H9 (cell line): Measurements from ENCODE around the gene MCF2L2. TPM values are rescaled to one million over a fixed set of nuclear protein-coding genes. Genes with fewer than 3 reads are reported as not detected.

ENCODE experiments used
- DNase-seq: peaks from one replicate; pipeline ENCODE4 v3.0.0-alpha.2; 2017
- H2AFZ ChIP-seq: one replicate; pipeline ENCODE4 v1.6.1; 2013; ENCODE audit warnings: mild to moderate bottlenecking, low read length, control low read depth, moderate library complexity
- H2AK5ac ChIP-seq: 2 replicates; pipeline ENCODE4 v1.6.1; 2013; ENCODE audit warnings: low read length, control low read depth, mixed read lengths; ENCODE audit not compliant: insufficient read length
- H2BK120ac ChIP-seq: one replicate; pipeline ENCODE4 v1.6.1; 2013; ENCODE audit warnings: low read depth, mild to moderate bottlenecking, low read length, control low read depth, inconsistent platforms; ENCODE audit not compliant: poor library complexity, severe bottlenecking
- H2BK12ac ChIP-seq: 2 replicates; pipeline ENCODE4 v1.6.1; 2013; ENCODE audit warnings: low read length, control low read depth, mixed read lengths, low read depth; ENCODE audit not compliant: insufficient read length
- H2BK15ac ChIP-seq: 2 replicates; pipeline ENCODE4 v1.6.1; 2013; ENCODE audit warnings: low read depth, low read length, control low read depth
- H2BK20ac ChIP-seq: one replicate; pipeline ENCODE4 v1.6.1; 2013; ENCODE audit warnings: low read depth, mild to moderate bottlenecking, low read length, control low read depth, inconsistent platforms; ENCODE audit not compliant: poor library complexity, severe bottlenecking
- H2BK5ac ChIP-seq: 2 replicates; pipeline ENCODE4 v1.6.1; 2013; ENCODE audit warnings: low read length, control low read depth, mixed read lengths; ENCODE audit not compliant: insufficient read length
- H3K14ac ChIP-seq: 2 replicates; pipeline ENCODE4 v1.6.1; 2013; ENCODE audit warnings: low read length, control low read depth; ENCODE audit not compliant: insufficient read depth
- H3K18ac ChIP-seq: 2 replicates; pipeline ENCODE4 v1.6.1; 2013; ENCODE audit warnings: low read depth, mild to moderate bottlenecking, mixed read lengths, low read length, control low read depth; ENCODE audit not compliant: insufficient read length
- H3K23ac ChIP-seq: 2 replicates; pipeline ENCODE4 v1.6.1; 2013; ENCODE audit warnings: low read length, control low read depth, mixed read lengths, low read depth; ENCODE audit not compliant: insufficient read length
- H3K23me2 ChIP-seq: 2 replicates; pipeline ENCODE4 v1.6.1; 2013; ENCODE audit warnings: low read depth, mild to moderate bottlenecking, mixed read lengths, low read length, control low read depth; ENCODE audit not compliant: insufficient read length, poor library complexity, severe bottlenecking
- H3K27ac ChIP-seq: 2 replicates; pipeline ENCODE4 v1.5.1; 2013; ENCODE audit warnings: low read length, control low read depth, mixed read lengths, low read depth; ENCODE audit not compliant: insufficient read length
- H3K27me3 ChIP-seq: 2 replicates; pipeline ENCODE4 v1.6.1; 2013; ENCODE audit warnings: low read length, control low read depth, inconsistent platforms; ENCODE audit not compliant: insufficient read depth
- H3K4ac ChIP-seq: 2 replicates; pipeline ENCODE4 v1.6.1; 2013; ENCODE audit warnings: low read depth, mild to moderate bottlenecking, control low read depth, inconsistent platforms, low read length, moderate library complexity
- H3K4me1 ChIP-seq: 2 replicates; pipeline ENCODE4 v1.6.1; 2013; ENCODE audit warnings: low read length, control low read depth, inconsistent platforms; ENCODE audit not compliant: insufficient read depth
- H3K4me2 ChIP-seq: 2 replicates; pipeline ENCODE4 v1.6.1; 2013; ENCODE audit warnings: low read length, control low read depth, mixed read lengths; ENCODE audit not compliant: insufficient read length, insufficient read depth
- H3K56ac ChIP-seq: 2 replicates; pipeline ENCODE4 v1.6.1; 2013; ENCODE audit warnings: low read depth, mild to moderate bottlenecking, mixed read lengths, low read length, control low read depth; ENCODE audit not compliant: insufficient read length
- H3K79me1 ChIP-seq: 2 replicates; pipeline ENCODE4 v1.6.1; 2013; ENCODE audit warnings: low read depth, mild to moderate bottlenecking, moderate library complexity, low read length, control low read depth, inconsistent platforms; ENCODE audit not compliant: insufficient read depth, poor library complexity, severe bottlenecking
- H3K79me2 ChIP-seq: 2 replicates; pipeline ENCODE4 v1.6.1; 2013; ENCODE audit warnings: low read length, control low read depth, inconsistent platforms; ENCODE audit not compliant: insufficient read depth
- H3K9ac ChIP-seq: 2 replicates; pipeline ENCODE4 v1.6.1; 2013; ENCODE audit warnings: low read length, control low read depth, mixed read lengths; ENCODE audit not compliant: insufficient read length; ENCODE audit errors: extremely low read depth
- H3K9me3 ChIP-seq: one replicate; pipeline ENCODE4 v1.6.1; 2013; ENCODE audit warnings: low read depth, low read length, inconsistent platforms; ENCODE audit not compliant: control insufficient read depth
- H3T11ph ChIP-seq: one replicate; pipeline ENCODE4 v1.6.1; 2013; ENCODE audit warnings: mild to moderate bottlenecking, low read length, control low read depth, inconsistent platforms
- H4K20me1 ChIP-seq: one replicate; pipeline ENCODE4 v1.6.1; 2013; ENCODE audit not compliant: control insufficient read depth, insufficient read length, insufficient read depth
- H4K5ac ChIP-seq: 2 replicates; pipeline ENCODE4 v1.6.1; 2013; ENCODE audit warnings: low read depth, mild to moderate bottlenecking, mixed read lengths, low read length, control low read depth; ENCODE audit not compliant: insufficient read length
- H4K8ac ChIP-seq: replicated peaks from 2 replicates; pipeline ENCODE4 v1.6.1; 2013; ENCODE audit warnings: low read length, control low read depth, mixed read lengths, low read depth; ENCODE audit not compliant: insufficient read length
- H4K91ac ChIP-seq: 2 replicates; pipeline ENCODE4 v1.6.1; 2013; ENCODE audit warnings: low read depth, mild to moderate bottlenecking, moderate library complexity, mixed read lengths, low read length, control low read depth; ENCODE audit not compliant: insufficient read length
- H3K27ac Mint-ChIP-seq, 3 experiments: 2 replicates in 2 of 3; 3 replicates in 1 of 3; pipeline ENCODE4 v1.8.0; 2020 to 2021; ENCODE audit warnings: mixed read lengths in 3 of 3, mild to moderate bottlenecking in 1 of 3, moderate library complexity in 1 of 3
- H3K27me3 Mint-ChIP-seq: 2 replicates; pipeline ENCODE4 v1.8.0; 2021; ENCODE audit warnings: low read depth, mild to moderate bottlenecking, moderate library complexity, mixed read lengths
- H3K36me3 Mint-ChIP-seq, 3 experiments: 2 replicates in 2 of 3; 3 replicates in 1 of 3; pipeline ENCODE4 v1.8.0; 2020 to 2021; ENCODE audit warnings: low read depth in 3 of 3, mixed read lengths in 3 of 3; ENCODE audit not compliant: insufficient read depth in 1 of 3
- H3K4me1 Mint-ChIP-seq, 2 experiments: 2 replicates each; pipeline ENCODE4 v1.8.0; 2020; ENCODE audit warnings: mixed read lengths in 2 of 2
- H3K4me3 Mint-ChIP-seq, 2 experiments: 2 replicates in 1 of 2; 3 replicates in 1 of 2; pipeline ENCODE4 v1.8.0; 2020 to 2021; ENCODE audit warnings: mild to moderate bottlenecking in 2 of 2, mixed read lengths in 2 of 2, moderate library complexity in 1 of 2
- H3K9me3 Mint-ChIP-seq, 2 experiments: 2 replicates in 1 of 2; 3 replicates in 1 of 2; pipeline ENCODE4 v1.8.0; 2020; ENCODE audit warnings: mild to moderate bottlenecking in 2 of 2, mixed read lengths in 2 of 2, moderate library complexity in 1 of 2
- CTCF ChIP-seq: fragments of 200-600 bp; sonication (generic); conservative IDR thresholded peaks from 3 replicates; pipeline ENCODE4 v1.8.0; 2021; ENCODE audit warnings: antibody characterized with exemption, mild to moderate bottlenecking
- WGBS: extraction: QIAGEN DNeasy Blood & Tissue Kit; methylation state at CpG from one replicate; pipeline ENCODE4 v1.1.7; 2013; ENCODE audit warnings: missing lambda C conversion rate, low lambda C conversion rate, mixed read lengths; ENCODE audit not compliant: insufficient read length; ENCODE audit errors: extremely low coverage; 5-methylcytosine and 5-hydroxymethylcytosine counted together
- total RNA-seq: library from RNA; stranded (reverse); gene quantifications from 2 replicates; pipeline ENCODE4 v1.2.1, GENCODE V29; 2021

MCF2L2 gene
- total RNA-seq, 1 experiment from 2014 or later = 6.4 TPM

GRCh38 chr3:183449791-183450190 lies 21.4 kb upstream of the MCF2L2 start:
- no peak for TF ChIP-seq CTCF
- H2BK20ac ChIP-seq = no peak overlapping the region
- H3K18ac ChIP-seq = no peak overlapping the region
- no peak overlapping the region for H3T11ph ChIP-seq
- no CpG with 5 or more reads among the region's 1 CpG for WGBS
- H3K9me3 ChIP-seq = no peaks in the 10 kb centered on the region
- H4K8ac ChIP-seq = no peak overlapping the region
- H3K79me2 ChIP-seq = peaks cover 2% of the 10 kb centered on the region; the same call in 1 of the 2 replicates
- H3K14ac ChIP-seq = no peak overlapping the region
- no peaks in the 10 kb centered on the region for H3K27me3 ChIP-seq
- Mint-ChIP-seq H3K4me1 (peaks cover 14 to 20% of the 10 kb centered on the region in 2 experiments), H3K4me3 (no peak overlapping the region), H3K27me3 (no peaks in the 10 kb centered on the region), H3K27ac (no peak overlapping the region), H3K9me3 (no peaks in the 10 kb centered on the region), H3K36me3 (peaks cover 3 to 25% (median 23%) of the 10 kb centered on the region in 3 experiments; a peak in 5 of 7 replicates)
- H3K23me2 ChIP-seq = peaks cover 3% of the 10 kb centered on the region
- H3K9ac ChIP-seq = no peak overlapping the region
- H3K23ac ChIP-seq = no peak overlapping the region
- H2BK15ac ChIP-seq = no peak overlapping the region
- no peak overlapping the region for H2AFZ ChIP-seq
- H3K4ac ChIP-seq = no peak overlapping the region
- no peaks in the 10 kb centered on the region for H3K4me1 ChIP-seq
- no peak overlapping the region for H3K27ac ChIP-seq
- H3K79me1 ChIP-seq = no peaks in the 10 kb centered on the region
- no peak overlapping the region for H3K56ac ChIP-seq
- no peak overlapping the region for H2AK5ac ChIP-seq
- H2BK120ac ChIP-seq = no peak overlapping the region
- H2BK5ac ChIP-seq = no peak overlapping the region
- H4K91ac ChIP-seq = no peak overlapping the region
- H4K20me1 ChIP-seq = no peaks in the 10 kb centered on the region
- H2BK12ac ChIP-seq = no peak overlapping the region
- no peak overlapping the region for H4K5ac ChIP-seq
- no peak overlapping the region for H3K4me2 ChIP-seq
- no peak for DNase-seq
